Loucy (cell line): ENCODE measurements around the gene ST8SIA5.

Experiments used
- EZH2phosphoT487 ChIP-seq: fragments of 200-600 bp; IDR thresholded peaks from 2 replicates; pipeline ENCODE4 v1.6.1; 2018; ENCODE audit warnings: antibody characterized with exemption, mild to moderate bottlenecking, moderate library complexity, borderline replicate concordance
- TF ChIP-seq, protein P1 (sequence below): fragments of 200-600 bp; sonication (generic); conservative IDR thresholded peaks from 2 replicates; pipeline ENCODE4 v1.5.1; 2014; ENCODE audit warnings: mild to moderate bottlenecking, antibody characterized with exemption, low read length

- TF ChIP-seq, protein P1, sequence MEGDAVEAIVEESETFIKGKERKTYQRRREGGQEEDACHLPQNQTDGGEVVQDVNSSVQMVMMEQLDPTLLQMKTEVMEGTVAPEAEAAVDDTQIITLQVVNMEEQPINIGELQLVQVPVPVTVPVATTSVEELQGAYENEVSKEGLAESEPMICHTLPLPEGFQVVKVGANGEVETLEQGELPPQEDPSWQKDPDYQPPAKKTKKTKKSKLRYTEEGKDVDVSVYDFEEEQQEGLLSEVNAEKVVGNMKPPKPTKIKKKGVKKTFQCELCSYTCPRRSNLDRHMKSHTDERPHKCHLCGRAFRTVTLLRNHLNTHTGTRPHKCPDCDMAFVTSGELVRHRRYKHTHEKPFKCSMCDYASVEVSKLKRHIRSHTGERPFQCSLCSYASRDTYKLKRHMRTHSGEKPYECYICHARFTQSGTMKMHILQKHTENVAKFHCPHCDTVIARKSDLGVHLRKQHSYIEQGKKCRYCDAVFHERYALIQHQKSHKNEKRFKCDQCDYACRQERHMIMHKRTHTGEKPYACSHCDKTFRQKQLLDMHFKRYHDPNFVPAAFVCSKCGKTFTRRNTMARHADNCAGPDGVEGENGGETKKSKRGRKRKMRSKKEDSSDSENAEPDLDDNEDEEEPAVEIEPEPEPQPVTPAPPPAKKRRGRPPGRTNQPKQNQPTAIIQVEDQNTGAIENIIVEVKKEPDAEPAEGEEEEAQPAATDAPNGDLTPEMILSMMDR: no peak
- no peak for TF ChIP-seq EZH2phosphoT487
Measured at GRCh38 chr18:46754661-46755292, 2.1 kb downstream of the ST8SIA5 start.
